Measurements from ENCODE around the gene ARMC2.

ARMC2 gene

GRCh38 chr6:108955329-108955949 is 107.2 kb downstream of the ARMC2 start:
- Histone ChIP-seq H3F3A (ENCODE audit: control insufficient read depth, insufficient read depth) (no peaks in the 10 kb centered on the region), H4K20me1 (ENCODE audit: control insufficient read depth, insufficient read depth, low read depth, low read length) (no peaks in the 10 kb centered on the region), H3K4me1 (ENCODE audit: control insufficient read depth, low read length) (peaks cover 4% of the 10 kb centered on the region; the same call in 1 of the 2 replicates), H3K9me3 (ENCODE audit: control insufficient read depth, insufficient read depth, low read length) (no peaks in the 10 kb centered on the region), H3K4me2 (ENCODE audit: low read length) (no peak overlapping the region), H3K4me3 (ENCODE audit: low read length) (no peak overlapping the region), H3K79me2 (ENCODE audit: control insufficient read depth, low read length) (no peaks in the 10 kb centered on the region), H3K36me3 (ENCODE audit: control insufficient read depth, low read length) (no peaks in the 10 kb centered on the region), H3K9me2 (replicated peaks; ENCODE audit: control insufficient read depth, low read length) (no peaks in the 10 kb centered on the region), H3K27me3 (ENCODE audit: control insufficient read depth, low read length) (no peaks in the 10 kb centered on the region), H3K27ac (ENCODE audit: low read depth, low read length) (no peak overlapping the region)
- no peak for TF ChIP-seq EZH2phosphoT487 (IDR thresholded peaks at IDR 0.05; ENCODE audit: borderline replicate concordance, low read length)
- TF ChIP-seq, protein P1, sequence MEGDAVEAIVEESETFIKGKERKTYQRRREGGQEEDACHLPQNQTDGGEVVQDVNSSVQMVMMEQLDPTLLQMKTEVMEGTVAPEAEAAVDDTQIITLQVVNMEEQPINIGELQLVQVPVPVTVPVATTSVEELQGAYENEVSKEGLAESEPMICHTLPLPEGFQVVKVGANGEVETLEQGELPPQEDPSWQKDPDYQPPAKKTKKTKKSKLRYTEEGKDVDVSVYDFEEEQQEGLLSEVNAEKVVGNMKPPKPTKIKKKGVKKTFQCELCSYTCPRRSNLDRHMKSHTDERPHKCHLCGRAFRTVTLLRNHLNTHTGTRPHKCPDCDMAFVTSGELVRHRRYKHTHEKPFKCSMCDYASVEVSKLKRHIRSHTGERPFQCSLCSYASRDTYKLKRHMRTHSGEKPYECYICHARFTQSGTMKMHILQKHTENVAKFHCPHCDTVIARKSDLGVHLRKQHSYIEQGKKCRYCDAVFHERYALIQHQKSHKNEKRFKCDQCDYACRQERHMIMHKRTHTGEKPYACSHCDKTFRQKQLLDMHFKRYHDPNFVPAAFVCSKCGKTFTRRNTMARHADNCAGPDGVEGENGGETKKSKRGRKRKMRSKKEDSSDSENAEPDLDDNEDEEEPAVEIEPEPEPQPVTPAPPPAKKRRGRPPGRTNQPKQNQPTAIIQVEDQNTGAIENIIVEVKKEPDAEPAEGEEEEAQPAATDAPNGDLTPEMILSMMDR (IDR thresholded peaks at IDR 0.05; ENCODE audit: low read depth, low read length, poor library complexity, severe bottlenecking): no peak

- Histone ChIP-seq H3K4me1 (ENCODE audit: control insufficient read depth, low read length) (peaks cover 4% of the 10 kb centered on the region; the same call in 1 of the 2 replicates), H3K79me2 (ENCODE audit: control insufficient read depth, low read length) (no peaks in the 10 kb centered on the region), H3K9me3 (ENCODE audit: control insufficient read depth, insufficient read depth, low read length) (no peaks in the 10 kb centered on the region), H4K20me1 (ENCODE audit: control insufficient read depth, insufficient read depth, low read depth, low read length) (no peaks in the 10 kb centered on the region), H3K27ac (ENCODE audit: low read depth, low read length) (no peak overlapping the region), H3K4me3 (ENCODE audit: low read length) (no peak overlapping the region), H3K36me3 (ENCODE audit: control insufficient read depth, low read length) (no peaks in the 10 kb centered on the region), H3K4me2 (ENCODE audit: low read length) (no peak overlapping the region), H3F3A (ENCODE audit: control insufficient read depth, insufficient read depth) (no peaks in the 10 kb centered on the region), H3K27me3 (ENCODE audit: control insufficient read depth, low read length) (no peaks in the 10 kb centered on the region), H3K9me2 (replicated peaks; ENCODE audit: control insufficient read depth, low read length) (no peaks in the 10 kb centered on the region)
- TF ChIP-seq, protein P1 (IDR thresholded peaks at IDR 0.05; ENCODE audit: low read depth, low read length, poor library complexity, severe bottlenecking): no peak
- TF ChIP-seq EZH2phosphoT487 (IDR thresholded peaks at IDR 0.05; ENCODE audit: borderline replicate concordance, low read length): no peak
These were observed 109.0 kb downstream of the ARMC2 start for GRCh38 chr6:108957221-108957620.

- Histone ChIP-seq H3K27me3 (ENCODE audit: control insufficient read depth, low read length) (no peaks in the 10 kb centered on the region), H3K4me3 (ENCODE audit: low read length) (no peak overlapping the region), H3K9me2 (replicated peaks; ENCODE audit: control insufficient read depth, low read length) (no peaks in the 10 kb centered on the region), H3F3A (ENCODE audit: control insufficient read depth, insufficient read depth) (no peaks in the 10 kb centered on the region), H3K4me2 (ENCODE audit: low read length) (no peak overlapping the region), H3K9me3 (ENCODE audit: control insufficient read depth, insufficient read depth, low read length) (no peaks in the 10 kb centered on the region), H3K36me3 (ENCODE audit: control insufficient read depth, low read length) (no peaks in the 10 kb centered on the region), H3K27ac (ENCODE audit: low read depth, low read length) (no peak overlapping the region), H3K79me2 (ENCODE audit: control insufficient read depth, low read length) (no peaks in the 10 kb centered on the region), H3K4me1 (ENCODE audit: control insufficient read depth, low read length) (peaks cover 4% of the 10 kb centered on the region; the same call in 1 of the 2 replicates), H4K20me1 (ENCODE audit: control insufficient read depth, insufficient read depth, low read depth, low read length) (no peaks in the 10 kb centered on the region)
- TF ChIP-seq EZH2phosphoT487 (IDR thresholded peaks at IDR 0.05; ENCODE audit: borderline replicate concordance, low read length): no peak
- TF ChIP-seq, protein P1 (IDR thresholded peaks at IDR 0.05; ENCODE audit: low read depth, low read length, poor library complexity, severe bottlenecking): no peak
These were observed 110.9 kb downstream of the ARMC2 start for GRCh38 chr6:108958900-108959770.

All from DOHH2 (cell line).